PFSK-1 (cell line): ENCODE results near the gene CDKL4.

ENCODE experiments used
- FOXP2 ChIP-seq: optimal IDR thresholded peaks from 2 replicates; pipeline ENCODE3; 2011; ENCODE audit warnings: borderline replicate concordance, control low read depth, inconsistent platforms; ENCODE audit not compliant: insufficient read depth; ENCODE audit errors: extremely low read length, extremely low read depth
- POLR2AphosphoS5 ChIP-seq: IDR thresholded peaks from 2 replicates; pipeline ENCODE4 v1.6.1; 2012; ENCODE audit warnings: low read depth, mild to moderate bottlenecking, control low read depth, low read length, moderate library complexity
- SIN3A ChIP-seq: IDR thresholded peaks from 2 replicates; pipeline ENCODE4 v1.6.1; 2012; ENCODE audit warnings: mild to moderate bottlenecking, low read length, moderate library complexity, borderline replicate concordance; ENCODE audit not compliant: insufficient read depth
- TAF1 ChIP-seq: IDR thresholded peaks from 2 replicates; pipeline ENCODE4 v1.6.1; 2012; ENCODE audit warnings: low read length, control low read depth, borderline replicate concordance; ENCODE audit not compliant: insufficient read depth
- TF ChIP-seq, protein P1 (sequence below), 2 experiments: IDR thresholded peaks; 2 replicates each; pipeline versions ENCODE4 v1.6.1 to v1.8.0; 2011 to 2012; ENCODE audit warnings: low read depth in 2 of 2, low read length in 2 of 2, control low read depth in 1 of 2, inconsistent platforms in 1 of 2, mild to moderate bottlenecking in 1 of 2, moderate library complexity in 1 of 2; ENCODE audit not compliant: insufficient read depth in 1 of 2

The CDKL4 gene

DNA sequence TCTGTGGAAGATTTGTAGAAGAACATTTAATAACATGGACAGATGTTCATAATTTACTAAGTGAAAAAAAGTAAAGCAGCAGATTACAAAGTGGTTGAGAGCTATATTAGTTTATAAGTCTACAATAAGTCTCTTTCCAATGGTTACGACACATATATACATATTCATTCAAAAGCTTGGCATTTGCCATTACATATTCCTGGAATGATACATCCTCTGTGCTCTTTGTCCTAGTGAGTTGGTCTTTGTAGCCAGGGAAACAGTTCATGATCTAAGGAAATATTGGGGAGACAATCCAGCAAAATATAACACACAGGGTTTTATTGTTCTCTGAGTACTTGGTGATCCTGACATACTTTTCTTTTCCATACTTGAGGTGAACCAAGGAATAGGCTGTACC lies 90.5 kb downstream of the CDKL4 start:
- TF ChIP-seq FOXP2 (no peak), SIN3A (no peak), POLR2AphosphoS5 (no peak)
- TF ChIP-seq, protein P1, sequence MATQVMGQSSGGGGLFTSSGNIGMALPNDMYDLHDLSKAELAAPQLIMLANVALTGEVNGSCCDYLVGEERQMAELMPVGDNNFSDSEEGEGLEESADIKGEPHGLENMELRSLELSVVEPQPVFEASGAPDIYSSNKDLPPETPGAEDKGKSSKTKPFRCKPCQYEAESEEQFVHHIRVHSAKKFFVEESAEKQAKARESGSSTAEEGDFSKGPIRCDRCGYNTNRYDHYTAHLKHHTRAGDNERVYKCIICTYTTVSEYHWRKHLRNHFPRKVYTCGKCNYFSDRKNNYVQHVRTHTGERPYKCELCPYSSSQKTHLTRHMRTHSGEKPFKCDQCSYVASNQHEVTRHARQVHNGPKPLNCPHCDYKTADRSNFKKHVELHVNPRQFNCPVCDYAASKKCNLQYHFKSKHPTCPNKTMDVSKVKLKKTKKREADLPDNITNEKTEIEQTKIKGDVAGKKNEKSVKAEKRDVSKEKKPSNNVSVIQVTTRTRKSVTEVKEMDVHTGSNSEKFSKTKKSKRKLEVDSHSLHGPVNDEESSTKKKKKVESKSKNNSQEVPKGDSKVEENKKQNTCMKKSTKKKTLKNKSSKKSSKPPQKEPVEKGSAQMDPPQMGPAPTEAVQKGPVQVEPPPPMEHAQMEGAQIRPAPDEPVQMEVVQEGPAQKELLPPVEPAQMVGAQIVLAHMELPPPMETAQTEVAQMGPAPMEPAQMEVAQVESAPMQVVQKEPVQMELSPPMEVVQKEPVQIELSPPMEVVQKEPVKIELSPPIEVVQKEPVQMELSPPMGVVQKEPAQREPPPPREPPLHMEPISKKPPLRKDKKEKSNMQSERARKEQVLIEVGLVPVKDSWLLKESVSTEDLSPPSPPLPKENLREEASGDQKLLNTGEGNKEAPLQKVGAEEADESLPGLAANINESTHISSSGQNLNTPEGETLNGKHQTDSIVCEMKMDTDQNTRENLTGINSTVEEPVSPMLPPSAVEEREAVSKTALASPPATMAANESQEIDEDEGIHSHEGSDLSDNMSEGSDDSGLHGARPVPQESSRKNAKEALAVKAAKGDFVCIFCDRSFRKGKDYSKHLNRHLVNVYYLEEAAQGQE (IDR thresholded peaks at IDR 0.05; ENCODE audit: insufficient read depth in 1 of 2, low read depth in 2 of 2, low read length in 2 of 2), result no peak

DNA sequence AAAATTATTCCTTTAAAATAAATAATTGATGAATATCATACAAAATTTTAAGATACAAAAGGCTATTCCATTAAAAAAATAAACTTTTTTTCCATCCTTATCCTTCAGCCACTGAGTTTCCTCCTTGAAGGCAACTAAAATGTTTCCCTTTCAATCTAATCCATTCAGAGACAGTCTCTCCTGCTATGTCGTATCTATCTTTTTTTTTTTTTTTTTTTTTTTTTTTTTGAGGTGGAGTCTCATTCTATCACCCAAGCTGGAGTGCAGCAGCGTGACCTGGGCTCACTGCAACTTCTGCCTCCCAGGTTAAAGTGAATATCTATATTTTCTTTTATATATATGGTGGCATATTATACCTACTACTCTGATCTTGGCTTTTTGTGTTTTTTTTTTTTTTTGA lies 91.3 kb downstream of the CDKL4 start:
- TF ChIP-seq POLR2AphosphoS5 (no peak), SIN3A (no peak), FOXP2 (no peak), TAF1 (no peak)

DNA sequence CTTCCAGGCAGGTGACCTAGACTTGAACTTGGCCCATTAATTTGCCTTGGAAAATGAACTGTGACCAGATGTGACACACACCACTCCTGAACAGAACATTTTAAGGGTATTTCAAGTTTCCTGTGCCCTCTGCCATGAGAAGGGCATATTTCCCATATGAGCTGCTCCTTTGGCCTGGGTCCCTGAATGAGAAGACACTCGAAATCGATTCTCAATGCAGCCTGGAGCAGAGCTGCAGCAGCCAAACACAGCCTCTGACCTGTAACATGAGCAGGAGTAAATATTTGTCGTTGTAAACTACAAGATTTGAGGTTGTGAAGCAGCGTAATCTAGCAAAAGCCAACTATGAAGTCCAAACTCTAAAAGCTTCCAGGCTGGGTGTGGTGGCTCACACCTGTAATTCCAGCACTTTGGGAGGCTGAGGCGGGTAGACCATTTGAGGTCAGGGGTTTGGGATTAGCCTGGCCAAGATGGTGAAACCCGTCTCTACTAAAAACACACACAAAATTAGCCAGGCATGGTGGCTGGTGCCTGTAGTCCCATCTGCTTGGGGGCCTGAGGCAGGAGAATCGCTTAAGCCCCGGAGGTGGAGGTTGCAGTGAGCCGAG lies 92.8 kb downstream of the CDKL4 start:
- TF ChIP-seq TAF1, result no peak
- no peak for TF ChIP-seq SIN3A
- TF ChIP-seq, protein P1 (IDR thresholded peaks at IDR 0.05; ENCODE audit: insufficient read depth in 1 of 2, low read depth in 2 of 2, low read length in 2 of 2), result no peak
- no peak for TF ChIP-seq POLR2AphosphoS5
- no peak for TF ChIP-seq FOXP2

DNA sequence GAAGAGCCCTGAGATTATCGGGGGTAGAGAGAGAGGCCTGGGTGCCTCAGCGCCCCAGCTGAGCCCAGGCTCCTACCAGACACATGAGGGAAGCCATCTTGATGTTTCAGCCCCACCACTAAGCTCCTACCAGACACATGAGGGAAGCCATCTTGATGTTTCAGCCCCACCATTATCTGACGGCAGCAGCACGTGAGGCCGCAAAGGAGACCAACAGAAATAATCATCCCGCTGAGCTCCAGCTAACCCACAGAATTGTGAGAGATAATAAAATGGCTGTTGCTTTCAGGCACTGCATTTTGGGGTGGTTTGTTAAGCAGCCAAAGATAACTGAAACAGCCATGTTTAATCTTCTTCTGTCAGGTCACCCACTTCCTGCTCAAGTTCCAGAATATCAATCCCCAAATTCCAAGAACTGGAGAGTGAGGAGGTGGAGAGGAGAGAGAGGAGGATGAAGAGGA lies 93.6 kb downstream of the CDKL4 start:
- TF ChIP-seq POLR2AphosphoS5, result no peak

DNA sequence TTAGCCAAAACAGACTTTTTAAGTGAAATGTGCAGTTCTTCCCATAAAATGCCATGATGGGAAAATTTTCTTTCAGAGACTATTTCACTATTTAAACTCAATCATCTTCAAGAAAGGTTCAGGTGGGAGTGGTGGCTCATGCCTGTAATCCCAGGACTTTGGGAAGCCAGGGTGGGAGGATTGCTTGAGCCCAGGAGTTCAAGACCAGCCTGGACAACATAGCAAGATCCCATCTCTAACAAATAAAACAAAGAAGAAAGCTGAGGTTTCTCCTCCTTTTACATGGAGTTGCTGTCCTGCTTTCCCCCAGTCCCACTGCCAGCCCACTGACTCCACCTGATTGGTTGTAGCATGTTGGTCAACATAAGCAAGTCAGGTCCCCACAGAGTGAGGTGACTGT lies 97.1 kb downstream of the CDKL4 start:
- TF ChIP-seq POLR2AphosphoS5 (no peak), FOXP2 (no peak), TAF1 (no peak), SIN3A (no peak)
- TF ChIP-seq, protein P1 (IDR thresholded peaks at IDR 0.05; ENCODE audit: insufficient read depth in 1 of 2, low read depth in 2 of 2, low read length in 2 of 2), result no peak

DNA sequence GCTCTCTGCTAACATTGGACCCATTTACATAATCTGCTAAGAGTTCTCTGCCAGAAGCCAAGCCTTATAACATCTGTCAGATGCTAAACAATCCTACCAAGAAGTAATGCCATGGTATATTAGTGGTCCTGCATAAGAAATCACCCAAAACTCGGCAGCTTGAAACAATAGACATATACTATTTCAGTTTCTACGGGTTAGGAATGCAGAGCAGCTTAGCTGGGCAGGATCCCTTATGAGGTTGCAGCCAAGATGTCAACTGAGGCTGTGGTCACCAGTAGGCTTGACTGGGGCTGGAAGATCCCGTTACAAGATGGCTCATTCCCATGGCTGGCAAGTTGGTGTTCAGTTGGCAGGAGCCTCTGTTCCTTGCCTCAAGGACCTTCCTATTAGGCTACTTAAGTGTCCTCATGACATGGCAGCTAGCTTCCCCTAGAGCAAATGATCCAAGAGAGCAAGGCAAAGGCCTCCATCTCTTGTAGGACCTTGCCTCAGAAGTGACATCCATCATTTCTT lies 97.8 kb downstream of the CDKL4 start:
- TF ChIP-seq POLR2AphosphoS5 (no peak), TAF1 (no peak), SIN3A (no peak), FOXP2 (no peak)
- TF ChIP-seq, protein P1 (IDR thresholded peaks at IDR 0.05; ENCODE audit: insufficient read depth in 1 of 2, low read depth in 2 of 2, low read length in 2 of 2), result no peak
